Measurements from ENCODE around the gene HIRA. TPM values are rescaled to one million over a fixed set of nuclear protein-coding genes. Genes with fewer than 3 reads are reported as not detected.

Gene HIRA
- total RNA-seq, 2 experiments from 2014 or later, result 31.2 to 55.7 TPM

DNA sequence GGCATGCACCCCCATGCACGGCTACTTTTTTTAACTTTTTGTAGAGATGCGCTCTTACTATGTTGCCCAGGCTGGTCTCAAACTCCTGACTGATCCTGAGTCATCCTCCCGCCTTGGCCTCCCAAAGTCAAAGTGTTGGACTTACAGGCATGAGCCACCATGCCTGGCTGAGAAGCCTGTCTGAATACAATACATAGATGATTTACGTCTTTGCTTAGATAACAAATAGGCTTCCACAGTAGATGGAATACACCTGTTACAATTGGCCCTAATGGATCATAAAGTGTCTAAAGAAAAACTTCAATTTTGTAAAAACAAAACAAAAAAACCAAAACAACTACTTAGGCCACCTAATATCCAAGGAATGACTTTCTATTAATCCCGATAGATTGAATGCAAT lies 127.0 kb downstream of the HIRA start:
- Histone ChIP-seq H3K36me3 (ENCODE audit: insufficient read depth, low read length) (no peaks in the 10 kb centered on the region), H4K20me1 (ENCODE audit: insufficient read depth, low read length) (no peaks in the 10 kb centered on the region), H3K4me2 (ENCODE audit: low read length) (no peak overlapping the region), H3K27ac (ENCODE audit: low read depth, low read length, poor library complexity, severe bottlenecking) (no peak overlapping the region), H3K4me3 (ENCODE audit: low read depth, low read length, poor library complexity, severe bottlenecking) (no peak overlapping the region), H2AFZ (ENCODE audit: low read length) (no peak overlapping the region), H3K4me1 (ENCODE audit: insufficient read depth, low read length, poor library complexity, severe bottlenecking) (no peaks in the 10 kb centered on the region), H3K9me3 (ENCODE audit: low read length) (no peaks in the 10 kb centered on the region), H3K79me2 (ENCODE audit: insufficient read depth, low read depth, low read length) (no peaks in the 10 kb centered on the region), H3K9me2 (ENCODE audit: insufficient read depth, low read length) (no peaks in the 10 kb centered on the region)
- intact Hi-C loops (cut with micrococcal nuclease; ENCODE audit: unreplicated experiment), result loop anchor here (5.0 kb wide), 1 partner anchor 128 kb away; the partner anchor contains the start of genes HIRA and MRPL40
- TF ChIP-seq, protein P1, sequence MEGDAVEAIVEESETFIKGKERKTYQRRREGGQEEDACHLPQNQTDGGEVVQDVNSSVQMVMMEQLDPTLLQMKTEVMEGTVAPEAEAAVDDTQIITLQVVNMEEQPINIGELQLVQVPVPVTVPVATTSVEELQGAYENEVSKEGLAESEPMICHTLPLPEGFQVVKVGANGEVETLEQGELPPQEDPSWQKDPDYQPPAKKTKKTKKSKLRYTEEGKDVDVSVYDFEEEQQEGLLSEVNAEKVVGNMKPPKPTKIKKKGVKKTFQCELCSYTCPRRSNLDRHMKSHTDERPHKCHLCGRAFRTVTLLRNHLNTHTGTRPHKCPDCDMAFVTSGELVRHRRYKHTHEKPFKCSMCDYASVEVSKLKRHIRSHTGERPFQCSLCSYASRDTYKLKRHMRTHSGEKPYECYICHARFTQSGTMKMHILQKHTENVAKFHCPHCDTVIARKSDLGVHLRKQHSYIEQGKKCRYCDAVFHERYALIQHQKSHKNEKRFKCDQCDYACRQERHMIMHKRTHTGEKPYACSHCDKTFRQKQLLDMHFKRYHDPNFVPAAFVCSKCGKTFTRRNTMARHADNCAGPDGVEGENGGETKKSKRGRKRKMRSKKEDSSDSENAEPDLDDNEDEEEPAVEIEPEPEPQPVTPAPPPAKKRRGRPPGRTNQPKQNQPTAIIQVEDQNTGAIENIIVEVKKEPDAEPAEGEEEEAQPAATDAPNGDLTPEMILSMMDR (conservative IDR thresholded peaks at IDR 0.05; ENCODE audit: low read length), result no peak
- TF ChIP-seq EZH2phosphoT487 (IDR thresholded peaks at IDR 0.05; ENCODE audit: borderline replicate concordance, low read depth, low read length), result no peak
- CTCF ChIA-PET (ENCODE audit: unreplicated experiment), result no interaction called here
- POLR2A ChIA-PET, result no interaction called here
- BruUV-seq (replicated peaks), result no TSS peak
- no peak for DNase-seq (ENCODE audit: low spot score)

DNA sequence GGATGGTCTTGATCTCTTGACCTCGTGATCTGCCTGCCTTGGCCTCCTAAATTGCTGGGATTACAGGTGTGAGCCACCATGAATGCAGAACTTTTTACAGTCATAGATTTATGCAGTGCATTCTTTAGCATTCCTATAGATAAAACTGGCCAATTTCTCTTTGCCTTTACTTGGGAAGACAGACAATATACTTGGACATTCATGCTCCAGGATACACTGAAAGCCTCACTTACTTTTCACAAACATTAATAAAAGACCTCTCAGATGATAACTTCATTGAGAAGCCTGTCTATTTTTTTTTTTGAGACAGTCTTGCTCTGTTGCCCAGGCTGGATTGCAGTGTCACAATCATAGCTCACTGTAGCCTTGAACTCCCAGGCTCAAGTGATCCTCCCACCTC lies 127.7 kb downstream of the HIRA start:
- intact Hi-C loops (cut with micrococcal nuclease; ENCODE audit: unreplicated experiment), result loop anchor here (5.0 kb wide), 1 partner anchor 129 kb away; the partner anchor contains the start of genes HIRA and MRPL40
- H3K36me3 ChIP-seq (ENCODE audit: insufficient read depth, low read length), result no peaks in the 10 kb centered on the region
- no peaks in the 10 kb centered on the region for H3K9me2 ChIP-seq (ENCODE audit: insufficient read depth, low read length)
- no peak overlapping the region for H3K4me3 ChIP-seq (ENCODE audit: low read depth, low read length, poor library complexity, severe bottlenecking)
- H3K4me2 ChIP-seq (ENCODE audit: low read length), result no peak overlapping the region
- BruUV-seq (replicated peaks), result no TSS peak
- DNase-seq (ENCODE audit: low spot score), result no peak
- no peaks in the 10 kb centered on the region for H3K9me3 ChIP-seq (ENCODE audit: low read length)
- no peak overlapping the region for H2AFZ ChIP-seq (ENCODE audit: low read length)
- no peaks in the 10 kb centered on the region for H3K79me2 ChIP-seq (ENCODE audit: insufficient read depth, low read depth, low read length)
- no peak overlapping the region for H3K27ac ChIP-seq (ENCODE audit: low read depth, low read length, poor library complexity, severe bottlenecking)
- H3K4me1 ChIP-seq (ENCODE audit: insufficient read depth, low read length, poor library complexity, severe bottlenecking), result no peaks in the 10 kb centered on the region
- POLR2A ChIA-PET, result interaction anchor here (0.7 kb wide), 1 partner anchor 203 kb away, joined by 4 read pairs; no protein-coding TSS in a partner anchor
- no peaks in the 10 kb centered on the region for H4K20me1 ChIP-seq (ENCODE audit: insufficient read depth, low read length)
- TF ChIP-seq EZH2phosphoT487 (IDR thresholded peaks at IDR 0.05; ENCODE audit: borderline replicate concordance, low read depth, low read length), result no peak
- TF ChIP-seq, protein P1 (conservative IDR thresholded peaks at IDR 0.05; ENCODE audit: low read length), result no peak
- CTCF ChIA-PET (ENCODE audit: unreplicated experiment), result no interaction called here

DNA sequence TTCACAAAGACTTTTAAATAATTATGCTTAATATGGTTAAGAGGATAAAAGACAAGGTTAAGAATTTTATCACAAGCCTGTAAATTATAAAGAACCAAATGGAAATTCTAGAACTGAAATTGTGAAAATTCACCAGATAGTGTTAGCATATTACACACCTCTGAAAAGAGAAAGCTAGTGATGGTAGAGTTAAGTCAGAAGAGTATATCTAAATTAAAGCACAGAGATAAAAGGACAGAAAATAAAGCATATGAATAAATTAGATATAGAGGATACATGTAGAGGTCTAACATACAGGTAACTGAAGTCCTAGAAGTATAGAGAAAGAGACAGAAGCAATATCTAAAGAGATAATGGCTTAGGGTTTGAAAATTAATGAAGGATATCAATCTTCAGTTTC lies 135.8 kb downstream of the HIRA start:
- no peaks in the 10 kb centered on the region for H4K20me1 ChIP-seq (ENCODE audit: insufficient read depth, low read length)
- CTCF ChIA-PET (ENCODE audit: unreplicated experiment), result interaction anchor here (0.6 kb wide), 1 partner anchor 10 kb away, joined by 3 read pairs; no protein-coding TSS in a partner anchor
- intact Hi-C loops (cut with micrococcal nuclease; ENCODE audit: unreplicated experiment), result loop anchor here (5.0 kb wide), 1 partner anchor 332 kb away; no protein-coding TSS in a partner anchor

More for the DNA sequence above, 135.8 kb downstream of the HIRA start:
- TF ChIP-seq, protein P1 (conservative IDR thresholded peaks at IDR 0.05; ENCODE audit: low read length), result no peak
- TF ChIP-seq EZH2phosphoT487 (IDR thresholded peaks at IDR 0.05; ENCODE audit: borderline replicate concordance, low read depth, low read length), result no peak
- no peak for DNase-seq (ENCODE audit: low spot score)
- no peak overlapping the region for H3K4me3 ChIP-seq (ENCODE audit: low read depth, low read length, poor library complexity, severe bottlenecking)
- BruUV-seq (replicated peaks), result no TSS peak
- H3K4me2 ChIP-seq (ENCODE audit: low read length), result no peak overlapping the region
- H3K27ac ChIP-seq (ENCODE audit: low read depth, low read length, poor library complexity, severe bottlenecking), result no peak overlapping the region
- H3K4me1 ChIP-seq (ENCODE audit: insufficient read depth, low read length, poor library complexity, severe bottlenecking), result peaks cover 16% of the 10 kb centered on the region
- no peaks in the 10 kb centered on the region for H3K9me3 ChIP-seq (ENCODE audit: low read length)
- no peaks in the 10 kb centered on the region for H3K36me3 ChIP-seq (ENCODE audit: insufficient read depth, low read length)
- H3K9me2 ChIP-seq (ENCODE audit: insufficient read depth, low read length), result no peaks in the 10 kb centered on the region
- H3K79me2 ChIP-seq (ENCODE audit: insufficient read depth, low read depth, low read length), result no peaks in the 10 kb centered on the region
- POLR2A ChIA-PET, result interaction anchor here (1.5 kb wide), 1 partner anchor 9 kb away, joined by 3 read pairs; no protein-coding TSS in a partner anchor
- H2AFZ ChIP-seq (ENCODE audit: low read length), result no peak overlapping the region

Data from OCI-LY7 (cell line).